GM18511 (cell line): ENCODE results near the gene PIGP.
"Not testable (repeated sequence)": the region's sequence is repeated elsewhere in the genome, so short reads cannot be mapped to it uniquely, and the experiment has no call there.

Source experiments
- ATAC-seq: cut with Tn5 transposase; IDR thresholded peaks from one replicate; pipeline ENCODE4 v1.9.1; 2021; ENCODE audit warnings: mild to moderate bottlenecking, moderate library complexity; ENCODE audit not compliant: unreplicated experiment

PIGP gene

DNA sequence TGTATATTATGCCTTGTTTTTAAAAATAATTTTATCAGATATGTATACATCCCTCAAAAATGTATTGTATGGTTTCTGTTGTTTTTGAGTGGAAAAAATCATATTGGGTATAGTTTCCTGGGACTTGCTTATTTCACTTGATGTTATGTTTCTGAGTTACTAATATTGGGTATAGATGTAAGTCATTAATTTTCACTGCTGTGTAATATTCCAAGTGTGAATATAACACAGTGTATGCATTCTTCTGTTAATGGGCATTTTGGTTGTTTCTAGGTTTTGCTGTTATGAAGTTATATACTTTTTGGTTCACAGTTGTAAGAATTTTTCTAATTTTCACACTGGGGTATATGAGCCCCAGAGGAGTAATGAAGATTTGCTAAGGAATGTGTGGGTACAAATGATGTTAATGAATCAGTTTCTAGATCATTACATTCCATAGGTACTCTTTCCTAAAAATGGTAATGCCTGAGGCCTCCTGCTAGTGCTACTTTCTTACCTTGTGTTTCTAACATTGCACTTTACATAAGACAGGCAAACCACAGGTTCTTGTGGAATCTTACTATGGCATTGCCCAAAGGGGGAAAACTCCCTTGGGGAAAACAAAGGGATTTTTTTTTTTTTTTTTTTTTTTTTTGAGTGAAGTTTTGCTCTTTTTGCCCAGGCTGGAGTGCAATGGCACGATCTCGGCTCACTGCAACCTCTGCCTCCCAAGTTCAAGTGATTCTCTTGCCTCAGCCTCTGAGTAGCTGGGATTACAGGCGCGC is 3.4 kb upstream of the PIGP start:
- ATAC-seq = no peak

DNA sequence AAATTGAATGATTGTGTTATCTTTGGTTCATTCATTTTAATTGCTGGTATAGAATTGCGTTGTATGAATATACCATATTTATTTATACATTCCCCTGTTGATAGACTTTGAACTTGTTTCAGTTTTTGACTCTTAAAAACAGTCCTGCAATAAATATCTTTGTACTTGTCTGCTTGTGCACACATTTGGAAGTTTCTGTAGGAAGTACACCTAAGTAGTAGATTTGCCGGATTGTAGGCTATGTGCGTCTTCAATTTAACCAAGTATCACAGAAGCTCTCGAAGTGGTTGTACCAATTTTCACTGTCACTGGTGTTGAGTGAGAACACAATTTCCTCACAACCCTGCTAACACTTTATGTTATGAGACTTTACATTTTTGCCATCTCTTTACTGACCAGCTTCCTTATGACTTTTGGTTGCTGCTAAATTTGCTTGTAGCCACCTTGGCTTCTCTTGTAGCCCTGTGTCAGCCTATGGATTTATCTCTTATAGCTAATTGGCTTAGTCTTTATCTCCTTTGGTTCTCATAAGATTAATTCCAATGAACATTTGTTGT is 2.4 kb upstream of the PIGP start:
- ATAC-seq = no peak

DNA sequence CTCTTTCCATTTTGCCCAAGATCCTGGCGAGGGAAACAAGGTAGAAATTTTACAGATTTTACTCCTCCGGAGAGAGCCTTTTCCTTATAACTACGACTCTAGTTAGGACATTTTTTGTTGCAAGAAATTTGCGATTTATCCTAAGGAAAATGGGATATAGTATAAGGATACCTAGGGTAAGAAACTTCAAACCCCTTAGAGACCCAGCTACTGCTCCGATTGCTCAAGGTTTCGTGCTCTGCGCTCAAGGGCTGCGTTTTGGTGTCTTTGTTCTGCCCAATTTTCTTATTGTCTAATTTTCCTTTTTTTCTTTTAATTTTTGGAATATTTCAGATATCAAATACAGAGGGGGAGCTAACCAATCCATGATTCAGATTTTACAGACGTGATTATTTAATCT is 1.7 kb upstream of the PIGP start:
- ATAC-seq = no peak

DNA sequence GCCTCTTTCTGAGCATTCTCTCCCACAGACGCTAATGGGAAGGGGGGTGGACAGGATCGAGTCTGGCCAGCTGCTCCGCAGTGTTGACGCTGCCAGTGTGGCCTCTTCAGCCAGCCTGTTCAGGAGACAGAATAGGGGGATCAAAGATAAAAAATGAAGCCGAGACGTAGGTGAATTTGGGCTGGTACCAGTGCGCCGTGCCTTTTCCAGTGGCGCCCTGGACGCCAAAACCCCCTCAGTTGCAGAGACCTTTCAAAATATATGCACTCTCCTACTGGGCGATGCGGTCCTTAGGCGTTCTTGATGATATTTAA is 1.3 kb upstream of the PIGP start:
- no peak for ATAC-seq

GRCh38 chr21:37073417-37074196 is 736 bp upstream of the PIGP start:
- ATAC-seq = peak; percentile 48

DNA sequence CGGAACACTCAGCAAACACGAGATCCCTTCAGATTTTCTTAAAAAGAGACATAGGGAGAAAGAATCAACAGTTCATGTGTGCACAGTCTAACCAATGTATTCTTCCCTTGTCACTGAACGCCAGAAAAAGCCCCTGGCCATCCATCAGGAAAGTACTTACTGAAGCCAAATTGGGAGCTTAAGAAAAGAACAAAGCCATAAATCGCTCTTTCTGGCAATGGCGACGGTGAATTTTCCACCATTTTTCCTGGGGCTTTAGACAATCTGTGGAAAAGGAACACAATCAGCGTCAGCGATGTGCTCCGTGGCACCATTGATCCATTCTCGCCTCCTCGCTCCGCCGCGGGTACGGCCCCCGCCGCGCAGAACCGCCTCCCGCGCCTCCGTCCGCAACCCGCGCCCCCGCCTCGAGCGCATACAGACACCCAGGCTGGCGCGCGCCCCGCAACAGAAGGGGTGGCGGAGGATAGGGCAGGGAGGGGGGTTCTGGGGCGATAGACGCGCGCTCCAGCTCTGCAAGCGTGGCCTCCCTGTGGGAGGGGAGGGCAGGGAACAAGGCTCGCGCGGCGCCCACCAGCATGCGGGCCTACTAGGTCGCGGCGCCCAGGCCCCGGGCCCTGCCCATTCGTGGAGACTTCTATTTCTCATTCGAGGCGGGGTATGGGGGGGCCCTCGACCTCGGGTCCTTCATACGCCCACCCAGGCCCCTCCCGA is 440 bp downstream of the PIGP start:
- peak; percentile 49 for ATAC-seq

DNA sequence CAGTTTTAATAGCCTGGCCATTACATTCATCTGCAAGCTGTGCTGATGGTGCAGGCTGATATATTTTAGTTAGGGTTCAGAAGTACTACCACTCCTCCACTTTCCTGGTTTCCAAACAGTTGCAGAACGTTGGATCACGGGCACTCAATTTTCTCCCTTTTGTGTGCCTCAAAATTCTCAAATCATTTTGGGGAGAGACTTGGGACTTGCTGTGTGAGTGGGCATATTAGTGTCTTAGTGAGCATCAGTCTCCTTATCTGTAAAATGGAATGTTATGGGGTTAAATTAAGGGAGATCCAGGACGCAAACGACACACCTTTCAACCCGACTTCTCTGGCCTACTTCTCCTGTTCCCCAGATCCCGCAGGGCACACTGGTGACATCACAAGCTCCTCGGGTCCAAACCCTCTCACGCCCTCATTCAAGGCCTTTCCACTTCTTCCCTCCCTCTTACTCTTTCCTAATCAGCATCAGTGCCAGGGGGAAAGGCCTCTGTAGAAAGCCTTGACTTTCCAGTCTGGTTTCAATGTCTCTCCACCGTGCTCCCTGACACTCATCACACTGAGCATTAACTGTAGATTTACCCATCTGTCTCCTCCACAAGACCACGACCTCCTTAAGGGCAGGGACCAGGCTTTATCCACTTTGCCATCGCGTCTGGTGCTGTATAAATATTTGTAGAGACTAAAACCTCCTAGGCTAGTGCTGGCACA is 1.2 kb downstream of the PIGP start:
- no peak for ATAC-seq

DNA sequence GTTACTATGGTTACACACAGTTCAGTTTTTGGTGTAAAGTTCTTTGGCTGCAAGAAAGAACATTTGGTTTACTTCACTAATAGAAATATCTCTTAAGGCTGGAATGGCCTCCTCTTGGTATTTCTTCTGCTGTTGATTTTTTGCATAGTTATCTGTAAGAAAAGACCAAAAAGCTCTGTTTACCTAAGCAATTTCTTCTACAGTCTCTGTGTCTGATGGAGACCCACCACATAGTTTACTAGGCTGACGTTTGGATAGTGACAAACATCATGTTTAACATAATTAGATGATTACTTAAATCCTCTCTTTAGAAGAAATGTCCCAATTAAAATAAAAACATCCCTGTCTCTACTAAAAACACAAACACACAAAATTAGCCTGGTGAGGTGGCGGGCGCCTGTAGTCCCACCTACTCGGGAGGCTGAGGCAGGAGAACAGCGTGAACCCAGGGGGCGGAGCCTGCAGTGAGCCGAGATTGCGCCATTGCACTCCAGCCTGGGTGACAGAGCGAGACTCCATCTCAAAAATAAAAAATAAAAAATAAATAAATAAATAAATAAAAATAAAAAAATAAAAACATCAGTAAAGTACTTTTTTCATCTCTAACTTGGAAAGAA is 7.2 kb downstream of the PIGP start:
- no peak for ATAC-seq

- ATAC-seq = no peak
Observed at GRCh38 chr21:37064841-37065240, 8.0 kb downstream of the PIGP start.

GRCh38 chr21:37063433-37063832 is 9.4 kb downstream of the PIGP start:
- ATAC-seq = no peak

DNA sequence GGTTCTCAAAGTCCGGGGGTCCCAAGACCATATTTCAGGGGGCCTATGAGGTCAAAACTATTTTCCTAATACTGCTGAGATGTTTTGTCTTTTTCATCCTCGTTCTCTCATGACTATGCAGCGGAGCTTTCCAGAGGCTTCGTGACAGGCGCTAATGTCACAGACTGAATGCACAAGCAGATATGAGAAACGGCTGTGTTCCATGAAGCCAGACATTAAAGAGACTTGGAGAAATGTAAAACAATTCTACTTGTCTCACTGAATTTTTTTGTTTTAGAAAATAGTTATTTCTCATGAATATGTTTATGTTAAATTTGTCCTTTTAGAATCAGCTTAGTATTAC is 10.3 kb downstream of the PIGP start:
- no peak for ATAC-seq

DNA sequence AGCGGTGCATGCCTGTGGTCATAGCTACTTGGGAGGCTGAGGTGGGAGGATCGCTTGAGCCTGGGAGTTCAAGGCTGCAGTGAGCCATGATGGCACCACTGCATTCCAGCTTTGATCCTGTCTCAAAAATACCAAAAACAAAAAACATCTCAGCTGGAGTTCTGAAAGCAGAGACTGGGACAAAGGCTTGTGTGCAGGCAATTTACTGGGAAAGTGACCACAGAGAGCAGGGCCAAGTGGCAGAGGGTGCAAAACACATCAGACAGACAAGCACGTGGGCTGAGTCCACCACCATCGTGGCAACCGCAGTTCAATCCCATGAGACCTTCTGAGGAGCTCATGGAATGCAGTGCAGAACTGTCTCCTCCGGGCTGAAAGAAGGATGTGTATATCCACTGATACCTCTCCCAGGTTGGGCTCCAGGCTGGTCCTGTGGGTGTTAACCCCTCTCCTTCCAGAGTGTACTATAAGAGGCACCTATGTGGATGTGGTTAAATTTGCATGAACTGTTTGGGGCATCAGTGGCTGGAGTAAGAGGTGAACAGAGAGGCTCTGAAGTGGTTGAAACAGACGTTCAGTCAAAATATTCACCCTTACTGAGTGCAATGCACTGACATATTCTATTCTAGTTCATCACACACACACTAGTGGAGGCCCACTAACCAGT is 10.8 kb downstream of the PIGP start:
- no peak for ATAC-seq

DNA sequence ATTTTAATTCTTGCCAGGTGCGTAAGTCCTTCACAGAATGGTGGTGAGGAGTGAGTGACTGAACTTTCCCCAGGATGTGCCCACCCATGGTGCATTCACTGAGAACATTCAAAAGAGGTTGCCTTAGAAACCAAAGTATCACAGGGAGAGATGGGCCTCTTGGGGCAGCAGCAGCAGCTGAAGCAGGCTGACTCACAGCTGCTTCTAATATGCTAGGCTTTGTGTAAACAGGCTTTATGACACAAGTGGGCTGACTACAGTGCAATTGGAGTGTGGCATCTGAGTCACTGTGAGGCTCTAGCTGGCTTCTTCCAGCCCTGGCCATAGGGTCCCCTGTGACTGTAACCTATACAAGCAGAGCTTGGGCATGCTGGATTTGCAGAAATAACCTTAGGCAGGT is 12.6 kb downstream of the PIGP start:
- ATAC-seq = no peak

GRCh38 chr21:37059181-37059580 is 13.7 kb downstream of the PIGP start:
- ATAC-seq = no peak

DNA sequence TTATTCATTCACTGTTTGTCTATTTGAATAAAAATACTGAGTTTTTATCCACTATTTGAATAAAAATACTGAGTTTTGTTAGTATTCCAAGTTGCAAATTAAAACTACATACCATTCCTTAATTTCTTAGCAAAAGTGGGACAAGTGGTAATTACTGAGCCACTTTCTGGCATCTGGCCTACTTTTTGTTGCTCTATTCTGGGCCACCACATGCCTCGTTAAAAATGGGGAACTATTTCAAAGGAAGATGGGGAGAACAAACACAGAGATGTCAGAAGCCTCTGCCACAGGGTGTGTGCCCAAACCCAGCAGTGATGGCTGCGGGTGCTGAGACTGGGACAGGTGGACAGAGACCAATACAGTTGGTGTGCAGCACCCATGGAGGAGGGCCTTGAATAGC is 14.6 kb downstream of the PIGP start:
- no peak for ATAC-seq

DNA sequence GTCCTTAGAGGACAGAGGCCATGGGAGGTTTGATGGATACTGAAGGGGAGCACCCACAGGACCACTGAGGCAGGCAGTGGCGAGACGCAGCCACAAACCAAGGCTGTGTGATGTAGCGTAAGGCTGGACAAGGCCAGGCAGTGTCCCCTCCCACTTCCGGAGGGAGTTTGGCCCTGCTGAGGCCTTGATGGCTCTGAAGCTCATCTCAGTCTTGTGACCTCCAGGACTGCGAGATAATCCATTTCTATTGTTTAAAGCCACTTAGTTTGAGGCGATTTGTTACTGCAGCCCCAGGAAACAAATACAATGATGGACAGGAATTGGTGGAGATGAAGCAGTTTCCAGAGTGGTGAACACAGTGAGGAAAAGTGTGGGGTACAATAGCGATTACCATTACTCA is 15.3 kb downstream of the PIGP start:
- ATAC-seq = no peak

DNA sequence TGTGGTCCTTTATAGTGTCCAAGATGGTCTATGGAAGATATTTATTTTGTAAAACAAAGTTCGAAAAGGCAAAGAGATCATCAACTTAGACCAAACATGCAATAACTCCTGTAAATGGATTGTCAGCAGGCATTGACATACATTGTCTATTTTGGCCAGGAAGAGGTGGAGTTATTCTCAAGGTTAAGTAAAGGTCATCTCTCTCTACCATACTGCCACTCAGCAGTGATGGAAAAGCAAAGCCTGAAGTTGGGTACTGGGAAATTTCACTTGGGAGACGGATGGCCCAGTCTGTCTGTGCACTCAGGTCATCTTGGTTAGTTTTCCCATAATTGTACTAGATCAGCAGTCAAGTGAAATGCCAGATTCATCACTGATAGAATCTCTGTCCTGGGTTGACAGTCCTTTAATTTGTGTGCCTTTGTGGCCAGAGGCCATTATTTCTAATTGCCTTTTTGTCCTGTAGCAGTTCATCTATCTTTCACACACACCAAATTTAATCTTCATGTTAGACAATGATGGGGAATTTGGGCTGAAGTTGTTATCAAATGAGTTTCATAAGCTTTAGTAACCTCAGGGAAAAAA is 17.5 kb downstream of the PIGP start:
- ATAC-seq = no peak

DNA sequence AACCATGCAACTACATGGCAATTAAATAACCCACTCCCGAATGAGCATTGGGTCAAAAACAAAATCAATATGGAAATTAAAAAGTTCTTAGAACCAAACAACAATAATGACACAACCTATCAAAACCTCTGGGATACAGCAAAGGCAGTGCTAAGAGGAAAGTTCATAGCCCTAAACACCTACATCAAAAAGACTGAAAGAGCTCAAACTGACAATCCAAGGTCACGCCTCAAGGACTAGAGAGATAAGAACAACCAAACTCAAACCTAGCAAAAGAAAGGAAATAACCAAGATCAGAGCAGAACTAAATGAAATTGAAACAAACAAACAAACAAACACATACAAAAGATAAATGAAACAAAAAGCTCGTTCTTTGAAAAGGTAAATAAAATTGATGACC is 23.1 kb downstream of the PIGP start:
- not testable (repeated sequence) for ATAC-seq

- no peak for ATAC-seq
Observed at GRCh38 chr21:37047079-37047478, 25.8 kb downstream of the PIGP start.

DNA sequence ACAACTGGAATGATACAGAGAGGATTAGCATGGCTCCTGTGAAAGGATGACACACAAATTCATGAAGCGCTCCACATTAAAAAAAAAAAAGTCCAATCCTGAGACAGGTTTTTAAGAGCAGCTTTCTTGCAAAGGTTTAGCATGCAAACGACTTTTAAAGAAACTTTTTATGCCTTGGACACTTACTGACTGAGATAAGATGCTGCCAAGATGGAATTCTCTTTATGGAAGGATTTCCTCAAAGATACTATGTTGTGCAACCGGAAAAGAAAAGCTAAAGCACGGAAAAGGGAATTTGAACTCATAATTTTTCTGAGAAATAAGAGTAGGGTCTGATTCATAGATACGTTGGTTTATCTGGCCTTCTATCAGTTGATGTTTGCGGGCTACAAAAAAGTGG is 27.3 kb downstream of the PIGP start:
- no peak for ATAC-seq
